ENCODE results near the gene TMEM26.

TMEM26 gene

DNA sequence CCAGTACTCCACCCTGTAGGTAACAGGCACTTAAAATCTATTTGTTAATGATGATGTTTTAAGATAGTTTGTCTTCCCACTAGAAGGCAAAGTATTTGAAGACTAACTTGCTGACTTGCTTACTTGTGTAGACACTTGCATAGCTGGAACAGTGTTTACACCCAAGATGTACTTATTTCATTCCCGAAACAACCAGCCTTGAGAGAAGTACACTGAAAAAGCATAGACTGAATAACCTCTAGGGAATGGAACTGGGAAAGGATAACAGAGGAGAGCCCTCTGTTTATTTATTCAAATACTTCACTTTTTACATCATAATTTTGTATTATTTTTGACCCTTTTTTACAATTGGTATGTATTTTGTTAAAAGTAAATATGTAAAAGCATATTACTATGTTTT, 33.1 kb upstream of the TMEM26 start:
- ATAC-seq: no peak
- TF ChIP-seq TSHZ2 (CRISPR knock-in tag; IDR thresholded peaks at IDR 0.05): no peak
- TF ChIP-seq ZFP3 (CRISPR knock-in tag; IDR thresholded peaks at IDR 0.05): no peak
- no peak for TF ChIP-seq TCF4 (CRISPR knock-in tag; IDR thresholded peaks at IDR 0.05; ENCODE audit: borderline replicate concordance)
- TF ChIP-seq, protein P1, sequence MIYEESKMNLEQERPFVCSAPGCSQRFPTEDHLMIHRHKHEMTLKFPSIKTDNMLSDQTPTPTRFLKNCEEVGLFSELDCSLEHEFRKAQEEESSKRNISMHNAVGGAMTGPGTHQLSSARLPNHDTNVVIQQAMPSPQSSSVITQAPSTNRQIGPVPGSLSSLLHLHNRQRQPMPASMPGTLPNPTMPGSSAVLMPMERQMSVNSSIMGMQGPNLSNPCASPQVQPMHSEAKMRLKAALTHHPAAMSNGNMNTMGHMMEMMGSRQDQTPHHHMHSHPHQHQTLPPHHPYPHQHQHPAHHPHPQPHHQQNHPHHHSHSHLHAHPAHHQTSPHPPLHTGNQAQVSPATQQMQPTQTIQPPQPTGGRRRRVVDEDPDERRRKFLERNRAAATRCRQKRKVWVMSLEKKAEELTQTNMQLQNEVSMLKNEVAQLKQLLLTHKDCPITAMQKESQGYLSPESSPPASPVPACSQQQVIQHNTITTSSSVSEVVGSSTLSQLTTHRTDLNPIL (CRISPR knock-in tag; IDR thresholded peaks at IDR 0.05; ENCODE audit: low read depth): no peak
- TF ChIP-seq ZC3H10 (CRISPR knock-in tag; IDR thresholded peaks at IDR 0.05): no peak
- TF ChIP-seq SNAI2 (CRISPR knock-in tag; IDR thresholded peaks at IDR 0.05): no peak
- TF ChIP-seq ZNF8 (CRISPR knock-in tag; IDR thresholded peaks at IDR 0.05): no peak
- TF ChIP-seq GLIS3 (CRISPR knock-in tag; IDR thresholded peaks at IDR 0.05): no peak

- no peak for TF ChIP-seq ISL1 (CRISPR knock-in tag; IDR thresholded peaks at IDR 0.05)
- TF ChIP-seq ZNF8 (CRISPR knock-in tag; IDR thresholded peaks at IDR 0.05): no peak
- TF ChIP-seq TSHZ2 (CRISPR knock-in tag; IDR thresholded peaks at IDR 0.05): no peak
- TF ChIP-seq, protein P2, sequence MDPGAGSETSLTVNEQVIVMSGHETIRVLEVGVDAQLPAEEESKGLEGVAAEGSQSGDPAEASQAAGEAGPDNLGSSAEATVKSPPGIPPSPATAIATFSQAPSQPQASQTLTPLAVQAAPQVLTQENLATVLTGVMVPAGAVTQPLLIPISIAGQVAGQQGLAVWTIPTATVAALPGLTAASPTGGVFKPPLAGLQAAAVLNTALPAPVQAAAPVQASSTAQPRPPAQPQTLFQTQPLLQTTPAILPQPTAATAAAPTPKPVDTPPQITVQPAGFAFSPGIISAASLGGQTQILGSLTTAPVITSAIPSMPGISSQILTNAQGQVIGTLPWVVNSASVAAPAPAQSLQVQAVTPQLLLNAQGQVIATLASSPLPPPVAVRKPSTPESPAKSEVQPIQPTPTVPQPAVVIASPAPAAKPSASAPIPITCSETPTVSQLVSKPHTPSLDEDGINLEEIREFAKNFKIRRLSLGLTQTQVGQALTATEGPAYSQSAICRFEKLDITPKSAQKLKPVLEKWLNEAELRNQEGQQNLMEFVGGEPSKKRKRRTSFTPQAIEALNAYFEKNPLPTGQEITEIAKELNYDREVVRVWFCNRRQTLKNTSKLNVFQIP (CRISPR knock-in tag; IDR thresholded peaks at IDR 0.05; ENCODE audit: borderline replicate concordance, low read depth): no peak
- TF ChIP-seq, protein P3, sequence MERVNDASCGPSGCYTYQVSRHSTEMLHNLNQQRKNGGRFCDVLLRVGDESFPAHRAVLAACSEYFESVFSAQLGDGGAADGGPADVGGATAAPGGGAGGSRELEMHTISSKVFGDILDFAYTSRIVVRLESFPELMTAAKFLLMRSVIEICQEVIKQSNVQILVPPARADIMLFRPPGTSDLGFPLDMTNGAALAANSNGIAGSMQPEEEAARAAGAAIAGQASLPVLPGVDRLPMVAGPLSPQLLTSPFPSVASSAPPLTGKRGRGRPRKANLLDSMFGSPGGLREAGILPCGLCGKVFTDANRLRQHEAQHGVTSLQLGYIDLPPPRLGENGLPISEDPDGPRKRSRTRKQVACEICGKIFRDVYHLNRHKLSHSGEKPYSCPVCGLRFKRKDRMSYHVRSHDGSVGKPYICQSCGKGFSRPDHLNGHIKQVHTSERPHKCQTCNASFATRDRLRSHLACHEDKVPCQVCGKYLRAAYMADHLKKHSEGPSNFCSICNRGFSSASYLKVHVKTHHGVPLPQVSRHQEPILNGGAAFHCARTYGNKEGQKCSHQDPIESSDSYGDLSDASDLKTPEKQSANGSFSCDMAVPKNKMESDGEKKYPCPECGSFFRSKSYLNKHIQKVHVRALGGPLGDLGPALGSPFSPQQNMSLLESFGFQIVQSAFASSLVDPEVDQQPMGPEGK (CRISPR knock-in tag; IDR thresholded peaks at IDR 0.05; ENCODE audit: borderline replicate concordance): no peak
- no peak for TF ChIP-seq ZNF70 (CRISPR knock-in tag; IDR thresholded peaks at IDR 0.05)
- TF ChIP-seq, protein P1 (CRISPR knock-in tag; IDR thresholded peaks at IDR 0.05; ENCODE audit: low read depth): no peak
- ATAC-seq: no peak
These were observed 28.4 kb upstream of the TMEM26 start for GRCh38 chr10:61481597-61481996.

DNA sequence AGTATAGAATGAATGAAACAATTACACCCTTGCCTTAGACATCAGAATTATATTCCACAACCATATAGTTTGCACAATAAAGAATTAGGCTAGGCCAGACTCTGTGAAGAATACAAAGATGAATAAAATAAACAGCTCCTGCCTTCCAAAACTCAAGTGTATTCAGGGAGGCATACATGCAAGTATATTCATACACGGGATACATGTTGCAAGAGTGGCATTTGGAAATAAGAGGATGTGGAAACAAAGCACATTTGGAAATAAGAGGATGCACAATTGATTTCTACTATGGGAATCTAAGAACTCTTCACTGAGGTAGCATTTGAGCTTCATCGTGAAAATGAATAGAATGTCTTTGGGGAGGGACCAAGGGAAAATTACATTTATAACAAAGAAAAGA, 27.0 kb upstream of the TMEM26 start:
- no peak for TF ChIP-seq ZNF8 (CRISPR knock-in tag; IDR thresholded peaks at IDR 0.05)

DNA sequence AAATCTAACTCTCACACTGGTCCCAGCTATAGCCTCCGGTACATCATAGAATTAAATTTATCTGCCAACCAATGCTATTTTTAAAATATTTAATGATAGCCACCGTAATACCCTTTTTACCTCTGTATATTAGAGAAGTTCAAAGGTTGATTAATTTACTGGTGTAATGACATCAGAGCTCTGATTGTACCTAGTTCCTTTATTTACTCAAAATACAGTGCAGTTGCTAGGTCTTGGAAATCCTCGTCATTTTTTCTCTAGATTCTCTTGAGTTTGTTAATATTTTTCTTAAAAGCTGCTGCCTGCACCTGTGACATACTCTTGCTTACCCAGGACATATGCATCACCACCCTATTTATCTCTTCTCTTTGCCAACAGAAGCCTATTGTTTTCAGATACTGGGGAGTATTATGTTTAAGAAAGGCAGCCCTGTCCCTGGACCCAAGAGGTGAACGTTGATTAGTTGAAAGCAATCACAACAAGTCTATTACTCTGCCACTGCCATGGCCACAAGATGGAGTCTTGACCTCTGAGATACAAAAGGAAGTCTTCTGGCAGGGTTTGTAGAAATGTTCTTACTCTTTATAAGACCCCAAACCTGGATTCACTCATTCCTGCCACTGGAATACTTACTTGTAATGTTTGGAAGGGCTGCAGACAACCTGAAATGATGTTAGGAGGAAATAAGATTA, 25.6 kb upstream of the TMEM26 start:
- TF ChIP-seq, protein P2 (CRISPR knock-in tag; IDR thresholded peaks at IDR 0.05; ENCODE audit: borderline replicate concordance, low read depth): no peak
- TF ChIP-seq TOX (CRISPR knock-in tag; IDR thresholded peaks at IDR 0.05; ENCODE audit: borderline replicate concordance): no peak
- TF ChIP-seq ESRRG (CRISPR knock-in tag; IDR thresholded peaks at IDR 0.05): no peak
- no peak for TF ChIP-seq GLIS3 (CRISPR knock-in tag; IDR thresholded peaks at IDR 0.05)
- no peak for TF ChIP-seq TCF4 (CRISPR knock-in tag; IDR thresholded peaks at IDR 0.05; ENCODE audit: borderline replicate concordance)
- TF ChIP-seq OSR1 (CRISPR knock-in tag; IDR thresholded peaks at IDR 0.05): no peak
- TF ChIP-seq ISL1 (CRISPR knock-in tag; IDR thresholded peaks at IDR 0.05): no peak
- TF ChIP-seq ZC3H10 (CRISPR knock-in tag; IDR thresholded peaks at IDR 0.05): no peak
- ATAC-seq: no peak

More for the DNA sequence above, 27.0 kb upstream of the TMEM26 start:
- no peak for ATAC-seq
